ENCODE measurements around the gene PLOD3.
"Not testable (repeated sequence)": the region's sequence is repeated elsewhere in the genome, so short reads cannot be mapped to it uniquely, and the experiment has no call there.

PLOD3 gene

DNA sequence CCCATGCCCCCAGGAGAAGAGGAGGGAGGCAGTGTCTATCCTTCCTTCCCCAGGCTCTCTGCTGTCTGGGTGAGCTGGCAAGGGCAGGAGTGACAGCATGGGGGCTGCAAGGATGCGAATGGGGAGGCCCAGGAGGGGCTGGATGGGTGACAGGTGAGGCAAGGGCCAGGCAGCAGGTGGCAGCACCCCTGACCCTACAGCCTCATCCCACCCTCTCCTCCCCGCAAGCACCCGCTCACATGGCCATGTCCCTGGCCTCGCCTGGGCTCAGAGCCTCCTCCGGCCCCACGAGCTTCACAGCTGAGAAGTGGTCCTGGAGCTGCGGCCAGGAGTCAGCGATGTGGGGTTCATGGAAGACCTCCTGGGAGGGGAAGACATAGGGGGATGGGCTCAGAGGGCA lies 5.4 kb downstream of the PLOD3 start:
- DNase-seq (ENCODE audit: low read depth, low spot score) = no peak

GRCh38 chr7:101211501-101211900 lies 5.9 kb downstream of the PLOD3 start:
- DNase-seq (ENCODE audit: low read depth, low spot score) = no peak

DNA sequence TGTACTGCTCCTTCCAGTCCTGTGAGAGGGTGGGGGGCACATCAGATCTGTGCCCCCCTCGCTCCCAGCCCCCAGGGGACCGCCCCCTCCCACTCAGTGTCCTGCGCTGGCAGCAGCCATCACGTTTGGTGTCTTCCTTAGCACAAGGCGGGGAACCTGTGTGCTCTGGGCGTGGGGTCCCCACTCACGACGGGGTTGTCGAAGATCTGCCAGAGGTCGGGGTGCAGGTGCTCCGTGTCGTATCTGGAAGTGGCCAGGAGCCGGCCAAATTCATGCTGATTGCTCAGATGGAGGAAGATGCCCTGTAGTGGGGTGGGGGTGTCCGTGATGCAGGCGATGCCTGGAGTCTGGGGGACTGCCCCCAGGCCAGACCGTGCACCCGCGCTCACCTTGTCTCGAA lies 7.2 kb downstream of the PLOD3 start:
- no peak for DNase-seq (ENCODE audit: low read depth, low spot score)

- DNase-seq (ENCODE audit: low read depth, low spot score) = no peak
These were observed 8.6 kb downstream of the PLOD3 start for GRCh38 chr7:101208794-101209193.

DNA sequence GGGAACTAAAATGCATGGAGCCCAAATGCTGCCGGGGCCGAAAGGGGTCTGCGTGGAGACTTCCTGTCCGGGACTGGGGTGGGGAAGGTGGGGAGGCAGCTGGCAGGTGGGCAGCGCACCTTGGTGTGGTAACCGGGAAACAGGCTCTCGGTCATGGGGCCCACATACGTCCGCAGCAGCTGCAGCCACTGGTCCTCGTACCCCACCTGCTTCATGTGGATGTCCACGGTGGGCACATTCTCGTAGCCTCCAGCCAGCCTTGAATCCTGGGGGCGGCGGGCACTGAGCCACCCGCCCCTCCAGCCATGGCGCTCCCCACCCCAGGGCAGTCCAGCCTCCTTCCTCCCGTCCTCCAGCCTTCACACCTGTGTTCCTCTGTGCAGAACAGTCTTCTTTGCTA lies 9.9 kb downstream of the PLOD3 start:
- no peak for DNase-seq (ENCODE audit: low read depth, low spot score)

DNA sequence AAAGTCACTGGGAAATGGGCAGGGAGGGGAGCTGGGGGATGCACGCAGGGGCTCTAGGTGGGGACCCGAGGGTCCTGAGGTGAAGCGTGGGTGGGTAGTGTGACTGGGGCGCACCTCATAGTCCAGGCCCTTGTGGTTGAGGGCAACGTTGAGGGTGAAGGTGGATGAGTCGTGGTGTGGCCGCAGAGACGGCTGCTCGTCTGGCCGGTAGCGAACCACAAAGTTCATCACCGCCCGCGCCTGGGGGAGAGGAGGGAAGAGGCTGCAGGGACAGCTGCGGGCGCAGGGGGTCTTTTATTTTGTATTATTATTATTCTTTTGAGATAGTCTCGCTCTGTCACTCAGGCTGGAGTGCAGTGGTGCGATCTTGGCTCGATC lies 10.7 kb downstream of the PLOD3 start:
- DNase-seq (ENCODE audit: low read depth, low spot score) = no peak

- DNase-seq (ENCODE audit: low read depth, low spot score) = no peak
These were observed 11.3 kb downstream of the PLOD3 start for GRCh38 chr7:101205901-101206664.

DNA sequence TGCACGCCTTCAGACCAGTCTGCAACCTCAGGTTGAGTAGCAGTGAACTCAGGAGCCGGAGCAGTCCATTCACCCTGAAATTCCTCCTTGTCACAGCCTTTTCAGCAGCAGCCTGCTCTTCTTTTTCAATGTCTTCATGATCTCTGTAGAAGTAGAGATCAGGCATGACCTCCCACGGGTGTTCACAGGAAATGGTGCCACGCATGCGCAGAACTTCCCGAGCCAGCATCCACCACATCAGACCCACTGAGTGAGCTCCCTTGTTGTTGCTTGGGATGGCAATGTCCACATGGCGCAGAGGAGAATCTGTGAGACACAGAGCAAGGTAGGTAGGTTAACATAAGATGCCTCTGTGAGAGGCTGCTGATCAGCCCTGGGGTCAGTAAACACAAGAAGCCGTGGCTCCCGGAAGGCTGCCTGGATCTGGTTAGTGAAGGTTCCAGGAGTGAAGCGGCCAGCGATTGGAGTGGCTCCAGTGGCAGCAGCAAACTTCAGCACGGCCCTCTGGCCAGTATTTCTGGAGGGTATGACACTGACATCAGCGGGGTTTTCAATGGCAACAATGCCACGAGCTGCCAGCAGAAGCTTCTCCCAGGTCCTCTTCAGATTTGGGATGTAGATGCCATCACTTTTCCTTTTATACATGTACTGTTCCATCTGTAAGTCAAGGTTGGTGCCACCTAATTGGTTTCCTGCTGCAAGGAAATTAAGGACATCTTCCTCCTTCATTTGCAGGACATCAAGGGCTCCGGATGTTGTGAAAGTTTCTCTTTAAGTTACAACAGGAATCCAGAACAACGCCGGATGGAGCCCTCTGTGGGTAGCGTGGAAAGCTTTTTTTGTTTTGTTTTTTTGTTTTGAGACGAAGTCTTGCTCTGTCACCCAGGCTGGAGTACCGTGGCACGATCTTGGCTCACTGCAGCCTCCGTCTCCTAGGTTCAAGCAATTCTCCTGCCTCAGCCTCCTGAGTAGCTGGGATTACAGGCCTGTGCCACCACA lies 13.3 kb downstream of the PLOD3 start:
- DNase-seq (ENCODE audit: low read depth, low spot score) = not testable (repeated sequence)

DNA sequence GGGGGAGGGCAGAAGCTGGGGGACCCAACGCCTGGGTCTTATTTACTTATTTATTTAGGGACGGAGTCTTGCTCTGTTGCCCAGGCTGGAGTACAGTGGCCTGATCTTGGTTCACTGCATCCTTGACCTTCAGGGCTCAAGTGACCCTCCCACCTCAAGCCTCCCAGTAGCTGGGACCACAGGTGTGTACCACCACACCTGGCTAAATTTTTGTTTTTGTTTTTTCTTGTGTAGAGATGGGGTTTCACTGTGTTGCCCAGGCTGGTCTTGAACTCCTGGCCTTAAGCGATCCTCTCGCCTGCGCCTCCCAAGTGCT lies 14.8 kb downstream of the PLOD3 start:
- DNase-seq (ENCODE audit: low read depth, low spot score) = no peak

- DNase-seq (ENCODE audit: low read depth, low spot score) = no peak
These were observed 15.4 kb downstream of the PLOD3 start for GRCh38 chr7:101201695-101202602.

GRCh38 chr7:101200862-101201599 lies 16.4 kb downstream of the PLOD3 start, which contains the start of gene MOGAT3:
Gene MOGAT3, minus strand, starts transcription at chr7:101201036. Its CDS starts 182 bp downstream, at chr7:101200854.
- no peak for DNase-seq (ENCODE audit: low read depth, low spot score)

GRCh38 chr7:101200504-101200861 lies 16.9 kb downstream of the PLOD3 start:
- no peak for DNase-seq (ENCODE audit: low read depth, low spot score)

- DNase-seq (ENCODE audit: low read depth, low spot score) = not testable (repeated sequence)
These were observed 17.9 kb downstream of the PLOD3 start for GRCh38 chr7:101199522-101199921.

DNA sequence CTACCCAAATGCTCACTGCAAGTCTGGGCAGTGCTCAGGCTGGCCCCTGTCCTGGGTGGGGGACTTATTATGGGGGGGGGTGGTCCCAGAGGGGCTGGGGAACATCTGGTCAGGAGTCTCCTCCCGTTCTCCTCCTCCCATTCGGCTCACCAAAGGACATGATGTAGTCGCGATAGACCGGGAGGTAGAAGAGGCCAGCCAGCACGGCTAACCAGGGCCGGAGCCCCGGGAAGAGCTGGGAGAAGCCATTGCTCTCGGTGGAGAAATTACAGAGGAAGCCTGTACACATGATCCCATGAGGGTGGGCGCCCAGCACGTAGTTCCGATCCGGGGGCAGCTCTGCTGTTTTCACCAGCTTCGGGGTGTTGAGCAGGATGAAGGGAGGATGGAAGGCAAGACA lies 18.9 kb downstream of the PLOD3 start:
- no peak for DNase-seq (ENCODE audit: low read depth, low spot score)

DNA sequence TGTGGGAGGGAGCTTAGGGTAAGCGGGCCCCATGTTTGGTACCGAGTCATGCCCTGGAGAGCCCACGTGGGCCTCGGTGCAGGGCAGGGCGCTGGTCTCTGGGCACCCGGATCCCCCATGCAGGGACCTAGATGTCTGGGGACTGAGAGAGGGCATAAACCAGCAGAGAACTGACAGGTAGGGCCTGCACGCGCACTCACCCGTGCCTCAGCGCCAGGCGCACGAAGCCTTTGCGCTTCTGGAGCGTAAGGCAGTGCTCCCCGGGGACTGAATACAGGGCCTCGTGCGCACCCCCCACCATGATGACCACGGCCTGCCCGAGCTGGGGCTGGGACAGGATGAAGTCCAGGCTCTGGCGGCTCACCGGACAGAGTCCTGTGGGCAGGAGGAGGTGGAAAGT lies 19.4 kb downstream of the PLOD3 start:
- DNase-seq (ENCODE audit: low read depth, low spot score) = no peak

DNA sequence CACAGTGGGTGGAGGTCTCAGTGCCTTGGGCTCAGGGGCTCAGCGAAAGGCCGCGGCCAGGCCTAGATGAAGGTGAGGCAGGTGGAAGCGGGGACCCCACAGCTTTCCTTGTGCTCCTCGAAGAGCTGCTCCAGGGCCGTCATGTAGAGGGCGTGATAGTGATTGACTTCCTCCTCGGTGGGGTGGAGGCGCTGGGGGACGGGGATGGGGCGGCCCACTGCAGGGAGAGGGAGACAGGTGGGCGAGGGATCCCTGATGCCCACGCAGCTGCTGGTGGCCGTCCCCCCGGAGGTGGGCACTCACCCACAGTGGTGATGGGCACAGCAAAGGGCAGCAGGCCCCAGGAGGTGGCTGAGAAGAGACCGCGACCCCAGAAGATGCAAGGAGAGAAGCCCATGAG lies 21.5 kb downstream of the PLOD3 start:
- DNase-seq (ENCODE audit: low read depth, low spot score) = no peak

DNA sequence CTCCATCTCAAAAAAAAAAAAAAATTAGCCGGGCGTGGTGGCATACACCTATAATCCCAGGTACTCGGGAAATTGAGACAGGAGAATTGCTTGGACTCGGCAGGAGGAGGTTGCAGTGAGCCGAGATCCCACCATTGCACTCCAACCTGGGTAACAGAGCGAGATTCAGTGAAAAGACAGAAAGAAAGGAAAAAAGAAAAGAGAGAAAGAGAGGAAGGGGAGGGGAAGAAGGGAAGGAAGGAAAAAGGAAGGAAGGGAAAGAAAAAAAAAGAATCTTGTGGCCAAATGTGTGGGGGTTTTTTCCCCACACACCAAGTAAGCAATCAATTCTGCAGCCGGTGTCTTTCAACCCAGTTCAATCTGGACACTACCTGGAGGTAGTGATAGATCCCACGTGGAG lies 28.3 kb downstream of the PLOD3 start:
- DNase-seq (ENCODE audit: low read depth, low spot score) = no peak

- no peak for DNase-seq (ENCODE audit: low read depth, low spot score)
These were observed 30.4 kb downstream of the PLOD3 start for GRCh38 chr7:101186844-101187428.

GRCh38 chr7:101186194-101186593 lies 31.2 kb downstream of the PLOD3 start:
- no peak for DNase-seq (ENCODE audit: low read depth, low spot score)

- no peak for DNase-seq (ENCODE audit: low read depth, low spot score)
These were observed 32.0 kb downstream of the PLOD3 start for GRCh38 chr7:101185258-101185839.
